Measurements from ENCODE around the gene C2orf68. TPM values are rescaled to one million over a fixed set of nuclear protein-coding genes. Genes with fewer than 3 reads are reported as not detected.

Gene C2orf68
- total RNA-seq, 1 donor from 2014 or later: 47.5 TPM

DNA sequence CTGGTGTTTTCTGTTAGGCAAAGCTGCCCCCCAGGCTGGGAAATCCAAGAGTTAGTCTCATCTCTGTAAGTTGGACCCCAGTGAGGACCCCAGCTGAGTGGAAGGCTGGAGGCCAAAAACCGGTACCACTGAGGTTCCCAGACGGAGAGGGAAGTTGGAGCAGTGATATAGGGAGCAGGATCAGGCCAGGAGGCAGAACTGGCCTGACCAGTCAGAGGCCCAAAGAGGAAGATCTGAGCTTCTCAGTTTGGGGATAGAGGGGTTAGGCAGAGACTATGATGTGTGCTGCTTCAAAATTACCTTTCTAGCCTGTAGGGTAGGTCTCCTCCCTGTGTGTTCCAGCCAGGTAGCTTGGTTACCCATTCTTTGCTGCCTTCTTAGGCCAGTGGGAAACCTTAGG is 20.9 kb downstream of the C2orf68 start:
- H3K4me3 Mint-ChIP-seq (ENCODE audit: unreplicated experiment): peak overlapping the region; percentile 56
- peaks cover 23% of the 10 kb centered on the region for H3K27me3 Mint-ChIP-seq (ENCODE audit: unreplicated experiment)
- peaks cover 84% of the 10 kb centered on the region for H3K4me1 Mint-ChIP-seq (ENCODE audit: unreplicated experiment)
- H3K36me3 Mint-ChIP-seq (ENCODE audit: low read depth, unreplicated experiment): peaks cover 42% of the 10 kb centered on the region
- DNase-seq (ENCODE audit: low spot score): no peak
- TF ChIP-seq, protein P1, sequence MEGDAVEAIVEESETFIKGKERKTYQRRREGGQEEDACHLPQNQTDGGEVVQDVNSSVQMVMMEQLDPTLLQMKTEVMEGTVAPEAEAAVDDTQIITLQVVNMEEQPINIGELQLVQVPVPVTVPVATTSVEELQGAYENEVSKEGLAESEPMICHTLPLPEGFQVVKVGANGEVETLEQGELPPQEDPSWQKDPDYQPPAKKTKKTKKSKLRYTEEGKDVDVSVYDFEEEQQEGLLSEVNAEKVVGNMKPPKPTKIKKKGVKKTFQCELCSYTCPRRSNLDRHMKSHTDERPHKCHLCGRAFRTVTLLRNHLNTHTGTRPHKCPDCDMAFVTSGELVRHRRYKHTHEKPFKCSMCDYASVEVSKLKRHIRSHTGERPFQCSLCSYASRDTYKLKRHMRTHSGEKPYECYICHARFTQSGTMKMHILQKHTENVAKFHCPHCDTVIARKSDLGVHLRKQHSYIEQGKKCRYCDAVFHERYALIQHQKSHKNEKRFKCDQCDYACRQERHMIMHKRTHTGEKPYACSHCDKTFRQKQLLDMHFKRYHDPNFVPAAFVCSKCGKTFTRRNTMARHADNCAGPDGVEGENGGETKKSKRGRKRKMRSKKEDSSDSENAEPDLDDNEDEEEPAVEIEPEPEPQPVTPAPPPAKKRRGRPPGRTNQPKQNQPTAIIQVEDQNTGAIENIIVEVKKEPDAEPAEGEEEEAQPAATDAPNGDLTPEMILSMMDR (IDR thresholded peaks at IDR 0.05; ENCODE audit: unreplicated experiment): no peak
- H3K9me3 Mint-ChIP-seq (ENCODE audit: unreplicated experiment): no peaks in the 10 kb centered on the region
- H3K27ac Mint-ChIP-seq (ENCODE audit: unreplicated experiment): peak overlapping the region; percentile 100

GRCh38 chr2:85589982-85590791 is 21.7 kb downstream of the C2orf68 start:
- peak overlapping the region; percentile 100 for H3K27ac Mint-ChIP-seq (ENCODE audit: unreplicated experiment)
- H3K36me3 Mint-ChIP-seq (ENCODE audit: low read depth, unreplicated experiment): peaks cover 39% of the 10 kb centered on the region
- TF ChIP-seq, protein P1 (IDR thresholded peaks at IDR 0.05; ENCODE audit: unreplicated experiment): no peak
- peaks cover 84% of the 10 kb centered on the region for H3K4me1 Mint-ChIP-seq (ENCODE audit: unreplicated experiment)
- peak overlapping the region; percentile 89 for H3K4me3 Mint-ChIP-seq (ENCODE audit: unreplicated experiment)
- no peaks in the 10 kb centered on the region for H3K9me3 Mint-ChIP-seq (ENCODE audit: unreplicated experiment)
- peak; percentile 35 for DNase-seq (ENCODE audit: low spot score)
- H3K27me3 Mint-ChIP-seq (ENCODE audit: unreplicated experiment): peaks cover 20% of the 10 kb centered on the region

DNA sequence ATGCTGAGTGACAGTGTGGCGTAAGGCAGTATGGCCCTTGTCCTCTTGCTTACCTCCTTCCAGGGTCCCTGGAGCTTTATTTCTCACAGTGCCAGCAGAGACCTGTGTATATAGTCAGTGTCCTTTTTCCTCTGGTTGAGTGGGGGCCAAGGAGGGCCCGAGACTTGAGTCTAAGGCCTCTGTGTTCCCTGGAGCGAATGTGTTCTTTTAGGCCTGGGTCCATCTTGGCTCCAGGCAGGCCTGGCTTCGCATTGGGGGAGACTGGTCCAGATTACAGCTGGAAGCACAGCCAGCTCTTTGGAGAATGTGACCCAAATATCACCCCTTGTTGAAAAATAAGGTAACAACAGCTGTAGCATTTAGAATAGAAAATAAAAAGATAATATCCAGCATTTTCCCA is 22.7 kb downstream of the C2orf68 start:
- Mint-ChIP-seq H3K27me3 (ENCODE audit: unreplicated experiment) (peaks cover 13% of the 10 kb centered on the region), H3K36me3 (ENCODE audit: low read depth, unreplicated experiment) (peaks cover 33% of the 10 kb centered on the region), H3K9me3 (ENCODE audit: unreplicated experiment) (no peaks in the 10 kb centered on the region), H3K4me1 (ENCODE audit: unreplicated experiment) (peaks cover 79% of the 10 kb centered on the region), H3K4me3 (ENCODE audit: unreplicated experiment) (no peak overlapping the region), H3K27ac (ENCODE audit: unreplicated experiment) (peak overlapping the region; percentile 80)
- TF ChIP-seq, protein P1 (IDR thresholded peaks at IDR 0.05; ENCODE audit: unreplicated experiment): no peak
- no peak for DNase-seq (ENCODE audit: low spot score)

DNA sequence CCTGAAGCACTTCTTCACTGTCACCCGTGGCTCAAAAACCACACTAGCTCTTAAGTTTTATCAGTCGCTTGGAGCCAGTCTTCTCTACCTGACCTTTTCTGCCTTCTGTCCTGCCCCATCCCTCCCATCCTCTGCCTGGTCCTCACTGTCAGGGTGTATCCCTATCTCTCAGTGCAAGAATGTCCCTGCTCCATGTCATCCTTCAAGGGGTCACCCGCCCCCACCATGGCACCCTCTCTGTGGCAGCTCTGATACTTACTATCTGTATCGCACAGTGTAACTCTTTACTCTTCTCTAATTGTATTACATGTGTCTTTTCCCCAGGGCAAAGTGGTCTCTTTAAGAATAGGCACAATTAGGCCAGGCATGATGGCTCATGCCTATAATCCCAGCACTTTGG is 23.2 kb downstream of the C2orf68 start:
- Mint-ChIP-seq H3K27ac (ENCODE audit: unreplicated experiment) (peak overlapping the region; percentile 80), H3K36me3 (ENCODE audit: low read depth, unreplicated experiment) (peaks cover 29% of the 10 kb centered on the region), H3K4me1 (ENCODE audit: unreplicated experiment) (peaks cover 79% of the 10 kb centered on the region), H3K9me3 (ENCODE audit: unreplicated experiment) (no peaks in the 10 kb centered on the region), H3K27me3 (ENCODE audit: unreplicated experiment) (peaks cover 14% of the 10 kb centered on the region), H3K4me3 (ENCODE audit: unreplicated experiment) (peak overlapping the region; percentile 57)
- no peak for DNase-seq (ENCODE audit: low spot score)
- TF ChIP-seq, protein P1 (IDR thresholded peaks at IDR 0.05; ENCODE audit: unreplicated experiment): no peak

DNA sequence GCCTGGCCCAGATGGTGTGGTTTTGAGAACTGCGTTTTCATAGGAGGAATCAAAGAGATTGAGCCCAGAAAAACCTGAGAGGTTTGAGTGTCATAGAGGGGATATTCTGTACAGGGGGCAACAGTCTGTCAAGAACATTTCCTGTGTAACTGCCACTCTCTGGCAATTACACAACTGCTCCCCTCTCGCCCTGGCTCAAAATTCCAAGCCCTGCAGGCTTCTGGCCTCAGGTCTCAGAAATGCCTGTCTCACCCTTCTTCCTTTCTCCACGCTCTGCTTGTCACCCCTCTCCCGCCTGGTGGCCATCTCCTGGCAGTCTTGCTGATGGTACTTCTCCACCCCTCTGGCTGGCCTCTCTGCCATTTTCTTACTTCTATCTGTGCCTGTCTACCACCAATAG is 23.6 kb downstream of the C2orf68 start:
- TF ChIP-seq, protein P1 (IDR thresholded peaks at IDR 0.05; ENCODE audit: unreplicated experiment): no peak
- Mint-ChIP-seq H3K36me3 (ENCODE audit: low read depth, unreplicated experiment) (peaks cover 27% of the 10 kb centered on the region), H3K9me3 (ENCODE audit: unreplicated experiment) (no peaks in the 10 kb centered on the region), H3K27ac (ENCODE audit: unreplicated experiment) (peak overlapping the region; percentile 89), H3K4me1 (ENCODE audit: unreplicated experiment) (peaks cover 81% of the 10 kb centered on the region), H3K27me3 (ENCODE audit: unreplicated experiment) (peaks cover 15% of the 10 kb centered on the region), H3K4me3 (ENCODE audit: unreplicated experiment) (peak overlapping the region; percentile 57)
- DNase-seq (ENCODE audit: low spot score): no peak
